Spleen (tissue), 7 donors: ENCODE results near the gene SLCO2A1.

Experiments used
- CTCF ChIP-seq, 11 experiments: fragments of 200-600 bp in 7 of 11; fragments of 450-650 bp in 4 of 11; sonication (generic) in 4 of 11; IDR thresholded peaks in 8 of 11; conservative IDR thresholded peaks in 3 of 11; 1 replicate in 7 of 11; 2 replicates in 4 of 11; pipeline versions ENCODE4 v1.4.0 to v1.8.0; 2016 to 2021; ENCODE audit warnings: antibody characterized with exemption in 11 of 11, inconsistent platforms in 4 of 11, mild to moderate bottlenecking in 1 of 11
- POLR2A ChIP-seq, 3 donors: fragments of 450-650 bp; IDR thresholded peaks; one replicate each; pipeline ENCODE4 v1.5.1; 2017; ENCODE audit warnings: antibody characterized with exemption in 3 of 3, mild to moderate bottlenecking in 1 of 3
- POLR2AphosphoS5 ChIP-seq, 3 donors: sonication (generic); formaldehyde crosslinking; IDR thresholded peaks; one replicate each; pipeline ENCODE4 v1.5.1; 2017; ENCODE audit warnings: antibody characterized with exemption in 3 of 3
- donor health status: DM: no; HTN: no; CAD: no; lungs with moderate emphysema.
- donor health status: DM: no; HTN: no; CAD: no.
- donor health status: DM: no; HTN: no; CAD: no.

DNA sequence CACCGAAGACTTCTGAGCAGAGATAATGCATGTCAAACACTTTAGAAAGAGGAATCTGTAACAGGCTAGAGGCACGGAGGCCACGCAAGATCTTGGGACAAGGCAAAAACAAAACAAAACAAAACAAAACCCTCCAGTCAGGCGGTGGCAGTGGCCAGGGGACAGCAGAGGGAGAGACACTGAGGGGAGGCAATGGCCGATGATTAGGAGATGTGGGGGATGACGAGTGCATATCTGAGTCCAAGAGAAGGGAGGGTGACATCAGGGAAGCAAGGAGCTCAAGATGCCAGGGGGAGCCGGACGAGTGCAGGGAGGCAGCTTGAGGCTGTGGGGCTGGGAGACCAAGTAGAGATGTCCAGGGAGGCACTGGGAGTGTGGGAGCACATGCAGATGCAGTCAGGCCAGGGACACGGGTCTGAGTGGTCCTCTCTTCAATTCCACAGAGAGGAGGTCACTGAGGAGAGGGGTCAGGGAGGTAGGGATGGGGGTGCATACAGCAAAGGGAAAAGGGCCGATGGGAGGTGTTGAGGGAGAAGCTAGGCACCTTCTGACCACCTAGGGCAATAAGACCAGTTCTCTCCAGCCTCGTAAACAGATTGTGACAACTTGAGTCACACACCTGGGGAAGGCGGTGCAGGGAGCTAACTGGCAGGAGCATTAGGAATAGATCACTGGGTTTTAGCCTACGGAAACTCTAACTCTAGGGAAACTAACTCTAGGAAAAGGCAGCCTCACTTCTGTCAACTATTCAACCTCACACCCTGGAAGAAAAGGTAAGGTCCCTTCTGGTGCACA is 29.6 kb downstream of the SLCO2A1 start:
- TF ChIP-seq CTCF (IDR thresholded peaks at IDR 0.05 in 8 of 11, conservative IDR thresholded peaks at IDR 0.05 in 3 of 11) (no peak), POLR2A (IDR thresholded peaks at IDR 0.05) (no peak), POLR2AphosphoS5 (IDR thresholded peaks at IDR 0.05) (no peak)
